BE2C (cell line): Measurements from ENCODE around the gene CEPT1.

Experiments used
- DNase-seq: peaks from one replicate; pipeline ENCODE4 v3.0.0-alpha.2; 2020
- H3K27me3 ChIP-seq: fragments of 250-450 bp; sonication (Bioruptor Pico); 2 replicates; pipeline ENCODE4 v1.5.1; 2020; ENCODE audit warnings: mild to moderate bottlenecking
- H3K36me3 ChIP-seq: fragments of 250-450 bp; sonication (Bioruptor Pico); 2 replicates; pipeline ENCODE4 v1.5.1; 2020; ENCODE audit warnings: mild to moderate bottlenecking
- H3K4me1 ChIP-seq: fragments of 250-450 bp; sonication (Bioruptor Pico); 2 replicates; pipeline ENCODE4 v1.5.1; 2020
- H3K4me3 ChIP-seq: 2 replicates; pipeline ENCODE4 v1.5.1; 2011; ENCODE audit warnings: low read depth, low read length
- H3K9me3 ChIP-seq: fragments of 250-450 bp; sonication (Bioruptor Pico); 2 replicates; pipeline ENCODE4 v1.5.1; 2020
- CTCF ChIP-seq: IDR thresholded peaks from 2 replicates; pipeline ENCODE4 v1.5.1; 2012; ENCODE audit warnings: mild to moderate bottlenecking, low read depth, low read length

CEPT1 gene

DNA sequence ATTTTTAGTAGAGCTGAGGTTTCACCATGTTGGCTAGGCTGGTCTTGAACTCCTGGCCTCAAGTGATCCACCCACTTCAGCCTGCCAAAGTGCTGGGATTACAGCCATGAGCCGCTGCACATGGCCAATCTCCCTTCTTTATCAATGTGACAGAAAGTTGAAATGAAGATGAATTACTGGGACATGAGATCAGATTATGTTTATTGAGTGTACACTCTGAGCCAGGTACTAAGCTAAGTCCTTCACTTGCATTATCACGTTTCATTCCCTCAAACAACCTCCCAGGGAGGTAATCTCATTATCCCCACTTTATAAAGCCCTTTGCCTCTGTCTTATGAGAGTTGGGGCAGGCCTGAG is 81.2 kb downstream of the CEPT1 start:
- H3K36me3 ChIP-seq: no peaks in the 10 kb centered on the region
- no peak for TF ChIP-seq CTCF
- H3K4me1 ChIP-seq: no peaks in the 10 kb centered on the region
- no peak for DNase-seq
- H3K9me3 ChIP-seq: no peaks in the 10 kb centered on the region
- peaks cover 4% of the 10 kb centered on the region; the same call in 1 of the 2 replicates for H3K27me3 ChIP-seq
- H3K4me3 ChIP-seq: no peak overlapping the region

DNA sequence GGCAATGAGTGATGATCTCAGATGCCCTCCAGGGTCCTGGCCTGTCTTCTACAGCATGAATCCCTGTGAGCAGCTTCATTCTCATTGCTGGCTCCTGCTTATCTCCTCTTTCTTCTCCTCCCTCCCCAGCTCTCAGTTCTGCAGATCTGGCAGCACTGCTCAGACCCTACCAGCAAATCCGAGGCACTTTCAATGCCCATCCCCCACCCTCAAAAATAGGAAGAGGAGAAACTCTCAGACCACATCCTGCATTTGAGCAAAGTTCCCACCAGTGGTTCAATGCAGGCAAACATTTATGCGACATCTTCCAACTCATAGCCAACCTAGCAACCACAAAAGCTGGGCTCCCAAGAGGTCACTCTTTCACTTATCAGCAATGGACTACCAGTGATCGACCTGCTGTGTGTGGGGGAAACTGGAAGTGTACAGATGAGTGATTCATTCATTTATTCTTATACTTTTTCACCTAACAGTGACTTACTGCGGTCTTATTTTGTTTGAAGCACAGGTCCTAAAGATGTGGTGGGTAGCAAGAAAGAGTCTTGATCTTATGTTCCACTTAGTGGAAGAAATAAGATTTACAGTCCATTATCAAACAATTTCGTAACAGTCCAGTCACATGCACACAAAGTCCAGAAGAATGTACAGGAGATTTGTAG is 81.7 kb downstream of the CEPT1 start:
- no peak for TF ChIP-seq CTCF
- Histone ChIP-seq H3K4me3 (no peak overlapping the region), H3K36me3 (no peaks in the 10 kb centered on the region), H3K4me1 (no peaks in the 10 kb centered on the region), H3K27me3 (peaks cover 4% of the 10 kb centered on the region; the same call in 1 of the 2 replicates), H3K9me3 (no peaks in the 10 kb centered on the region)
- DNase-seq: peak; percentile 28

DNA sequence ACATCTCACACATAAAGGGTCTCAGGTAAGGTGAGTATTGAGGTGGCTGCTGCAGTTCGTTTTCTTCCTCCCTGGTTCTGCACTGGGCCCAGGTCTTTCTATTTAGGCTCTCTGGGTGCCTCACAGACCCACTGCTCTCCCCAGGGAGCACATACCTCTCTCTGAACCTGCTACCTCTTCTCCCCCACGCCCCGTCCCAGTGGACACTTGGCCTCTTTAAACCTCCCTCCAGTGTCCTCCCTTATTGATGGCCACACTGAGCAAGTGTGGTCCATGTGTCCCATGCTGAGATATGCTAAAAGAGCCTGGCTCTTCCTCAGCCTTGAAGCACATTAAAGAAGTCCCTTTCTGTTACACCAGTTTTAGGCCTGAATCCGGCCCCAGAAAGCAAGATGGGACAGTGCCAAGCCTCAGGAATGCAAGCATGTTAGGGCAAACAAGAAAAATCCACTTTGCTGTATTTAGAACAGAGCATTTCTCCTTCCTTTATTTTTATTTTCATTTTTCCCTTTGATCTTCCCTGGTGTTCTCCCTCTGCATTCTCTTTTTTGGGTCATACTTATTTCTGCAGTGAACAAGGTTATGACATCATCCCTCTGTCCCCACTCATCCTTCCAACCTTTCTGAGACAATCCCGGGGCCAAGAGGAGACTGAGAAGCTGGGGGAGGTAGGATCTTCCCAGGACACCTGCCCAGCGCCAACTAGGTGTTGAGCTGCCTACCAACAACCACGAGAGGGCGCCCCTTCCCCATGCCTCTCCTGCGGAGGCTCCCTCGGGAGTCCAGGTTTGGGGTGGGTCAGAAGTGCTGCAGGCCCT is 82.5 kb downstream of the CEPT1 start:
- Histone ChIP-seq H3K4me1 (no peaks in the 10 kb centered on the region), H3K36me3 (no peaks in the 10 kb centered on the region), H3K4me3 (no peak overlapping the region), H3K27me3 (peaks cover 7% of the 10 kb centered on the region; the same call in 1 of the 2 replicates), H3K9me3 (no peaks in the 10 kb centered on the region)
- TF ChIP-seq CTCF: peak; percentile 97
- DNase-seq: peak; percentile 86

DNA sequence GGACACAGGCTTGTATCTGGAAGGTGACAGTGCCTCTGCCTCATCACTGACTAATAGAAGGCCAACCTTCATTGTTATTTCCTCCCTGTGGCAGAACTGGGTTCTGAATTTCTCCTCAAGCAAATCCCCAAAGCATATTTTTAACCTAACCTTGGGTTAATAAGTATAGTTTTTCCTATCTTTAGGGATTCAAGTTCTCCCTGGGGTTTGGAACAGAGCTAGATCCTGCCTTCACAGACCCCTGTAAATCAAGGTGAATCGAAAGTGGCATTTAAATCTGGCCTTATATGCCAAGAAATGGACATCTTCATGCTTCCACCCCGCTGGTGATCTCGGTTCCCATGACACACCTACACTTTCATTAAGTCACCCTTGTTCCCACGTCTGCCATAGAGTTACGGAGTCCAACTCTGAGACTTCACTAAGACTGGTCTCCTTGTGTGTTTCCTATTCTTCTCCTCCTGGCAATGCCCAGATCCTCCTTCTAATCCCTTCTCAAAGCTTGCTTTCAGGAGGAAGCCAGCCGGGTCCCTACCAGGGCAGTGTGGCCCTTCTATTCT is 83.2 kb downstream of the CEPT1 start:
- Histone ChIP-seq H3K36me3 (no peaks in the 10 kb centered on the region), H3K4me1 (no peaks in the 10 kb centered on the region)

DNA sequence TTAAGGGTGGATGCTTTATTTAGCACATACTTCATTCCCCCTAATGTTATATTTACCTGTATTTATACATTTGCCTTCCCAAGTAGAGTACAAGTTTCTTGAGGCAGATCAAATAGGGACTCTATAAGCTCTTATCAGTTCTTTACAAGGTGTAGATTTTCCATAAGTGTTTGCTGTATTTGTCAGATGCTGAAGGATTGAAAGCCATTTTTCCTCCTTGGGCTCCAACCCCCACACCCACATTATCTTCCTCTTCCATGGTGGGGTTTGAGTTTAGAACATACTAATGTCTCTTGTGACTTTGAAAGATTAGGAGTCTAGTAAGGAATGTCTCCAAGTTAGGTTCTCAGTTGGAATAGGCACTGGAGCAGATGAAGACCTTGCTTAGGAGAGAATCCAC is 85.1 kb downstream of the CEPT1 start:
- no peak for TF ChIP-seq CTCF
- peaks cover 8% of the 10 kb centered on the region; the same call in 1 of the 2 replicates for H3K27me3 ChIP-seq
- no peaks in the 10 kb centered on the region for H3K9me3 ChIP-seq
- no peaks in the 10 kb centered on the region for H3K36me3 ChIP-seq
- H3K4me3 ChIP-seq: no peak overlapping the region
- no peak for DNase-seq
- no peaks in the 10 kb centered on the region for H3K4me1 ChIP-seq

More for the DNA sequence above, 83.2 kb downstream of the CEPT1 start:
- H3K27me3 ChIP-seq: peaks cover 8% of the 10 kb centered on the region; the same call in 1 of the 2 replicates
- no peak for TF ChIP-seq CTCF
- no peak for DNase-seq
- H3K4me3 ChIP-seq: no peak overlapping the region
- H3K9me3 ChIP-seq: no peaks in the 10 kb centered on the region
